CD8-positive, alpha-beta memory T cell (primary cell): ENCODE data around the gene DOCK6. TPM values are rescaled to one million over a fixed set of nuclear protein-coding genes. Genes with fewer than 3 reads are reported as not detected.

ENCODE experiments used
- CTCF ChIA-PET: fragments of 350-600 bp; sonication (Branson Sonifier 250); formaldehyde crosslinking; loops from one replicate; lab custom pipeline; 2021; ENCODE audit warnings: antibody characterized with exemption; lab: Charles Lee
- POLR2A ChIA-PET: fragments of 350-600 bp; sonication (Branson Sonifier 250); formaldehyde crosslinking; loops from one replicate; lab custom pipeline; 2021; ENCODE audit warnings: antibody characterized with exemption; lab: Charles Lee
- DNase-seq, 5 donors: peaks; one replicate each; pipeline versions ENCODE4 v3.0.0 to v3.0.0-alpha.2; 2020 to 2022; ENCODE audit warnings: mixed read lengths in 1 of 5
- H3K27ac ChIP-seq: one replicate; pipeline ENCODE4 v1.7.0; 2013; ENCODE audit warnings: low read depth, mild to moderate bottlenecking, low read length, moderate library complexity
- H3K27me3 ChIP-seq: 2 replicates; pipeline ENCODE4 v1.7.0; 2013; ENCODE audit warnings: low read length, mild to moderate bottlenecking; ENCODE audit not compliant: insufficient read depth, poor library complexity, severe bottlenecking
- H3K36me3 ChIP-seq: 2 replicates; pipeline ENCODE4 v1.7.0; 2013; ENCODE audit warnings: mild to moderate bottlenecking, low read length, moderate library complexity; ENCODE audit not compliant: insufficient read depth
- H3K4me1 ChIP-seq: 2 replicates; pipeline ENCODE4 v1.7.0; 2013; ENCODE audit warnings: mild to moderate bottlenecking, low read length, moderate library complexity; ENCODE audit not compliant: insufficient read depth
- H3K4me3 ChIP-seq: 2 replicates; pipeline ENCODE4 v1.7.0; 2013; ENCODE audit warnings: mild to moderate bottlenecking, low read length
- H3K9me3 ChIP-seq: 2 replicates; pipeline ENCODE4 v1.7.0; 2013; ENCODE audit warnings: mild to moderate bottlenecking, low read length
- H3K27ac Mint-ChIP-seq, 8 donors: one replicate each; pipeline ENCODE4 v1.8.0; 2020 to 2021; ENCODE audit warnings: mixed read lengths in 8 of 8, mild to moderate bottlenecking in 6 of 8, inconsistent platforms in 3 of 8, moderate library complexity in 3 of 8
- H3K27me3 Mint-ChIP-seq, 2 donors: one replicate each; pipeline ENCODE4 v1.8.0; 2020 to 2021; ENCODE audit warnings: mixed read lengths in 2 of 2, mild to moderate bottlenecking in 1 of 2, moderate library complexity in 1 of 2
- H3K36me3 Mint-ChIP-seq, 3 donors: one replicate each; pipeline ENCODE4 v1.8.0; 2020 to 2021; ENCODE audit warnings: mixed read lengths in 3 of 3, inconsistent platforms in 1 of 3, mild to moderate bottlenecking in 1 of 3
- H3K4me1 Mint-ChIP-seq, 3 donors: one replicate each; pipeline ENCODE4 v1.8.0; 2020 to 2021; ENCODE audit warnings: mixed read lengths in 3 of 3, inconsistent platforms in 1 of 3, mild to moderate bottlenecking in 1 of 3
- H3K4me3 Mint-ChIP-seq, 7 donors: one replicate each; pipeline ENCODE4 v1.8.0; 2020 to 2021; ENCODE audit warnings: mixed read lengths in 7 of 7, mild to moderate bottlenecking in 6 of 7, moderate library complexity in 4 of 7, inconsistent platforms in 2 of 7
- H3K9me3 Mint-ChIP-seq, 5 donors: one replicate each; pipeline ENCODE4 v1.8.0; 2020 to 2022; ENCODE audit warnings: mixed read lengths in 5 of 5, mild to moderate bottlenecking in 3 of 5, moderate library complexity in 2 of 5, inconsistent platforms in 1 of 5
- polyA plus RNA-seq: library from polyadenylated mRNA; unstranded; fragments of 300-500 nt; fragmentation: Illumina TruSeq; gene quantifications from one replicate; pipeline ENCODE4 v1.2.3, GENCODE V29; 2021
- total RNA-seq, 2 experiments: library from RNA; stranded (reverse); gene quantifications; one replicate each; pipeline ENCODE4 v1.2.3, GENCODE V29; 2021

The DOCK6 gene
- total and polyA plus RNA-seq, 3 experiments from 2014 or later: 0.71 to 3.5 (median 2.3) TPM

- Mint-ChIP-seq H3K9me3 (no peaks in the 10 kb centered on the region), H3K4me3 (no peak within 1 kb of the TSS), H3K4me1 (peaks cover 3 to 8% (median 7%) of the 10 kb centered on the region in 3 donors), H3K27me3 (peaks cover 7 to 15% of the 10 kb centered on the region in 2 donors), H3K36me3 (no peaks in the 10 kb centered on the region), H3K27ac (no peak within 1 kb of the TSS)
- Histone ChIP-seq H3K27me3 (peaks cover 9% of the 10 kb centered on the region), H3K9me3 (no peaks in the 10 kb centered on the region), H3K4me3 (no peak within 1 kb of the TSS), H3K27ac (no peak within 1 kb of the TSS), H3K4me1 (peaks cover 9% of the 10 kb centered on the region), H3K36me3 (no peaks in the 10 kb centered on the region)
- ChIA-PET CTCF (interaction anchor here (2.6 kb wide), 1 partner anchor 187 kb away, joined by 10 read pairs; no protein-coding TSS in a partner anchor), POLR2A (no interaction called here)
- DNase-seq: no peak
These were observed 33.4 kb upstream of the DOCK6 start, which contains the start of gene TSPAN16 for GRCh38 chr19:11295665-11296245. TSPAN16 (plus strand) TSS chr19:11296160; CDS start chr19:11296298, 138 bp downstream.

GRCh38 chr19:11295180-11295579 is 32.9 kb upstream of the DOCK6 start:
- H3K27ac ChIP-seq: no peak overlapping the region
- DNase-seq: no peak
- H3K4me1 Mint-ChIP-seq: peaks cover 3 to 8% (median 7%) of the 10 kb centered on the region in 3 donors
- ChIA-PET POLR2A (interaction anchor here (0.6 kb wide), 1 partner anchor 161 kb away, joined by 5 read pairs; no protein-coding TSS in a partner anchor), CTCF (interaction anchor here (2.6 kb wide), 1 partner anchor 187 kb away, joined by 10 read pairs; no protein-coding TSS in a partner anchor)
- no peaks in the 10 kb centered on the region for H3K36me3 ChIP-seq
- no peaks in the 10 kb centered on the region for H3K9me3 ChIP-seq
- H3K9me3 Mint-ChIP-seq: no peaks in the 10 kb centered on the region
- H3K27me3 Mint-ChIP-seq: peaks cover 7 to 17% of the 10 kb centered on the region in 2 donors
- no peak overlapping the region for H3K4me3 ChIP-seq
- H3K36me3 Mint-ChIP-seq: no peaks in the 10 kb centered on the region
- H3K27ac Mint-ChIP-seq: no peak overlapping the region
- peaks cover 9% of the 10 kb centered on the region for H3K27me3 ChIP-seq
- no peak overlapping the region for H3K4me3 Mint-ChIP-seq
- H3K4me1 ChIP-seq: peaks cover 9% of the 10 kb centered on the region

GRCh38 chr19:11293433-11294389 is 31.4 kb upstream of the DOCK6 start:
- H3K27ac ChIP-seq: no peak overlapping the region
- DNase-seq: peak; percentile 66 to 77 (median 70)
- Mint-ChIP-seq H3K27ac (peak overlapping the region in 1 of 8 donors; percentile 36), H3K4me1 (peaks cover 3 to 8% (median 7%) of the 10 kb centered on the region in 3 donors), H3K9me3 (no peaks in the 10 kb centered on the region), H3K27me3 (peaks cover 7 to 29% of the 10 kb centered on the region in 2 donors), H3K36me3 (no peaks in the 10 kb centered on the region), H3K4me3 (peak overlapping the region in 3 of 7 donors; percentile 1 to 24 (median 19))
- ChIA-PET CTCF (interaction anchor here (0.7 to 2.6 kb wide), 7 partner anchors 14 to 404 kb away, joined by 3 to 10 read pairs (median 4); partner anchors contain the start of gene ECSIT), POLR2A (interaction anchor here (0.7 kb wide), 1 partner anchor 86 kb away, joined by 7 read pairs; no protein-coding TSS in a partner anchor)
- H3K9me3 ChIP-seq: no peaks in the 10 kb centered on the region
- peaks cover 9% of the 10 kb centered on the region for H3K27me3 ChIP-seq
- peaks cover 9% of the 10 kb centered on the region for H3K4me1 ChIP-seq
- H3K36me3 ChIP-seq: no peaks in the 10 kb centered on the region
- H3K4me3 ChIP-seq: no peak overlapping the region

- Histone ChIP-seq H3K36me3 (no peaks in the 10 kb centered on the region), H3K27ac (no peak overlapping the region), H3K9me3 (no peaks in the 10 kb centered on the region), H3K27me3 (peaks cover 9% of the 10 kb centered on the region), H3K4me1 (peaks cover 9% of the 10 kb centered on the region), H3K4me3 (no peak overlapping the region)
- H3K36me3 Mint-ChIP-seq: no peaks in the 10 kb centered on the region
- ChIA-PET CTCF (interaction anchor here (1.3 kb wide), 1 partner anchor 190 kb away, joined by 4 read pairs; no protein-coding TSS in a partner anchor), POLR2A (no interaction called here)
- no peak overlapping the region for H3K4me3 Mint-ChIP-seq
- H3K4me1 Mint-ChIP-seq: peaks cover 3 to 8% (median 7%) of the 10 kb centered on the region in 3 donors
- H3K27ac Mint-ChIP-seq: no peak overlapping the region
- no peaks in the 10 kb centered on the region for H3K9me3 Mint-ChIP-seq
- H3K27me3 Mint-ChIP-seq: peaks cover 10 to 37% of the 10 kb centered on the region in 2 donors
- no peak for DNase-seq
These were observed 29.7 kb upstream of the DOCK6 start for GRCh38 chr19:11291991-11292390.

- Mint-ChIP-seq H3K4me1 (peaks cover 3 to 8% (median 7%) of the 10 kb centered on the region in 3 donors), H3K4me3 (no peak overlapping the region), H3K27me3 (peaks cover 11 to 38% of the 10 kb centered on the region in 2 donors), H3K9me3 (no peaks in the 10 kb centered on the region), H3K27ac (no peak overlapping the region), H3K36me3 (no peaks in the 10 kb centered on the region)
- POLR2A ChIA-PET: no interaction called here
- Histone ChIP-seq H3K4me3 (no peak overlapping the region), H3K9me3 (no peaks in the 10 kb centered on the region), H3K36me3 (no peaks in the 10 kb centered on the region), H3K27ac (no peak overlapping the region), H3K4me1 (peaks cover 9% of the 10 kb centered on the region), H3K27me3 (peaks cover 9% of the 10 kb centered on the region)
- CTCF ChIA-PET: interaction anchor here (1.3 kb wide), 1 partner anchor 191 kb away, joined by 4 read pairs; no protein-coding TSS in a partner anchor
- no peak for DNase-seq
These were observed 29.1 kb upstream of the DOCK6 start for GRCh38 chr19:11291415-11291814.

- ChIA-PET POLR2A (no interaction called here), CTCF (interaction anchor here (0.8 to 1.3 kb wide), 2 partner anchors 91 to 192 kb away, joined by 3 to 5 read pairs; no protein-coding TSS in a partner anchor)
- Mint-ChIP-seq H3K27ac (no peak overlapping the region), H3K4me3 (no peak overlapping the region), H3K27me3 (peaks cover 13 to 40% of the 10 kb centered on the region in 2 donors), H3K4me1 (peaks cover 3 to 8% (median 7%) of the 10 kb centered on the region in 3 donors), H3K9me3 (no peaks in the 10 kb centered on the region), H3K36me3 (no peaks in the 10 kb centered on the region)
- Histone ChIP-seq H3K9me3 (no peaks in the 10 kb centered on the region), H3K4me3 (no peak overlapping the region), H3K4me1 (peaks cover 9% of the 10 kb centered on the region), H3K27me3 (peaks cover 9% of the 10 kb centered on the region), H3K36me3 (no peaks in the 10 kb centered on the region), H3K27ac (no peak overlapping the region)
- no peak for DNase-seq
These were observed 27.9 kb upstream of the DOCK6 start for GRCh38 chr19:11290256-11290655.

GRCh38 chr19:11288349-11288748 is 26.0 kb upstream of the DOCK6 start:
- Mint-ChIP-seq H3K4me1 (no peaks in the 10 kb centered on the region), H3K9me3 (no peaks in the 10 kb centered on the region), H3K27ac (no peak overlapping the region), H3K4me3 (no peak overlapping the region), H3K36me3 (no peaks in the 10 kb centered on the region), H3K27me3 (peaks cover 16 to 41% of the 10 kb centered on the region in 2 donors)
- Histone ChIP-seq H3K4me3 (no peak overlapping the region), H3K27me3 (peaks cover 9% of the 10 kb centered on the region), H3K4me1 (peaks cover 1% of the 10 kb centered on the region), H3K36me3 (no peaks in the 10 kb centered on the region), H3K27ac (no peak overlapping the region), H3K9me3 (no peaks in the 10 kb centered on the region)
- DNase-seq: no peak
- ChIA-PET CTCF (no interaction called here), POLR2A (no interaction called here)
